HG03378 (cell line): ENCODE results near the gene SLC9C2.
A peak's percentile ranks its signal among the peaks of the same experiment; 100 is the strongest.
"Not testable (repeated sequence)": the region's sequence is repeated elsewhere in the genome, so short reads cannot be mapped to it uniquely, and the experiment has no call there.

Source experiments
- ATAC-seq: cut with Tn5 transposase; IDR thresholded peaks from one replicate; pipeline ENCODE4 v1.9.1; 2021; ENCODE audit warnings: mild to moderate bottlenecking, moderate library complexity; ENCODE audit not compliant: unreplicated experiment

Gene SLC9C2

GRCh38 chr1:173489929-173490328 lies 112.9 kb downstream of the SLC9C2 start:
- ATAC-seq: no peak

- ATAC-seq: no peak
Observed at GRCh38 chr1:173489149-173489600, 113.7 kb downstream of the SLC9C2 start.

GRCh38 chr1:173488001-173488400 lies 114.9 kb downstream of the SLC9C2 start:
- ATAC-seq: no peak

GRCh38 chr1:173485401-173485800 lies 117.5 kb downstream of the SLC9C2 start:
- no peak for ATAC-seq

- no peak for ATAC-seq
Observed at GRCh38 chr1:173484276-173484675, 118.6 kb downstream of the SLC9C2 start.

- no peak for ATAC-seq
Observed at GRCh38 chr1:173482683-173483082, 120.2 kb downstream of the SLC9C2 start.

GRCh38 chr1:173481195-173481772 lies 121.6 kb downstream of the SLC9C2 start:
- no peak for ATAC-seq

- ATAC-seq: no peak
Observed at GRCh38 chr1:173479649-173480048, 123.2 kb downstream of the SLC9C2 start.

GRCh38 chr1:173478094-173478674 lies 124.7 kb downstream of the SLC9C2 start:
- no peak for ATAC-seq

GRCh38 chr1:173477286-173478093 lies 125.4 kb downstream of the SLC9C2 start, which contains the start of gene PRDX6:
PRDX6 (plus strand) TSS chr1:173477335; CDS start chr1:173477398, 63 bp downstream.
- peak; percentile 40 for ATAC-seq

GRCh38 chr1:173476665-173477285 lies 126.1 kb downstream of the SLC9C2 start:
- ATAC-seq: peak; percentile 89

- ATAC-seq: no peak
Observed at GRCh38 chr1:173476197-173476664, 126.6 kb downstream of the SLC9C2 start.

GRCh38 chr1:173475564-173476196 lies 127.2 kb downstream of the SLC9C2 start:
- no peak for ATAC-seq

GRCh38 chr1:173474780-173475421 lies 128.0 kb downstream of the SLC9C2 start:
- ATAC-seq: not testable (repeated sequence)

- no peak for ATAC-seq
Observed at GRCh38 chr1:173474097-173474779, 128.6 kb downstream of the SLC9C2 start.

- no peak for ATAC-seq
Observed at GRCh38 chr1:173473599-173474011, 129.3 kb downstream of the SLC9C2 start.

- no peak for ATAC-seq
Observed at GRCh38 chr1:173470608-173471007, 132.3 kb downstream of the SLC9C2 start.

GRCh38 chr1:173469656-173470055 lies 133.2 kb downstream of the SLC9C2 start:
- ATAC-seq: no peak

GRCh38 chr1:173467426-173467825 lies 135.4 kb downstream of the SLC9C2 start:
- ATAC-seq: no peak

- not testable (repeated sequence) for ATAC-seq
Observed at GRCh38 chr1:173464185-173464584, 138.7 kb downstream of the SLC9C2 start.
